GM12878 (cell line): Measurements from ENCODE around the gene SLC25A26. TPM values are rescaled to one million over a fixed set of nuclear protein-coding genes. Genes with fewer than 3 reads are reported as not detected.

ENCODE experiments used
- ATF3 ChIP-seq: IDR thresholded peaks from 2 replicates; pipeline ENCODE4 v1.6.1; 2011; ENCODE audit warnings: low read depth, mild to moderate bottlenecking, low read length, moderate library complexity, borderline replicate concordance; ENCODE audit errors: extremely low read depth
- ATF7 ChIP-seq: fragments of 450-650 bp; IDR thresholded peaks from 2 replicates; pipeline ENCODE4 v1.6.1; 2016; ENCODE audit warnings: low read depth, mild to moderate bottlenecking
- CEBPZ ChIP-seq: fragments of 150-350 bp; IDR thresholded peaks from 2 replicates; pipeline ENCODE4 v1.6.1; 2016; ENCODE audit warnings: low read depth, low read length
- ESRRA ChIP-seq: IDR thresholded peaks from 2 replicates; pipeline ENCODE4 v1.6.1; 2012; ENCODE audit warnings: mild to moderate bottlenecking, low read length, improper control_type of control experiment
- FOXK2 ChIP-seq: fragments of 450-650 bp; IDR thresholded peaks from 2 replicates; pipeline ENCODE4 v1.6.1; 2017; ENCODE audit warnings: mild to moderate bottlenecking, moderate library complexity
- JUND ChIP-seq: IDR thresholded peaks from 2 replicates; pipeline ENCODE4 v1.6.1; 2012; ENCODE audit warnings: low read depth, mild to moderate bottlenecking, low read length, improper control_type of control experiment, moderate library complexity
- RAD51 ChIP-seq: fragments of 450-650 bp; IDR thresholded peaks from 2 replicates; pipeline ENCODE4 v1.6.1; 2016; ENCODE audit warnings: moderate library complexity, mild to moderate bottlenecking, inconsistent platforms
- RB1 ChIP-seq: fragments of 450-650 bp; formaldehyde crosslinking; IDR thresholded peaks from 2 replicates; pipeline ENCODE4 v1.6.1; 2017; ENCODE audit warnings: mild to moderate bottlenecking, borderline replicate concordance
- RELB ChIP-seq: fragments of 450-650 bp; IDR thresholded peaks from 2 replicates; pipeline ENCODE4 v1.6.1; 2017; ENCODE audit warnings: low read depth, mild to moderate bottlenecking, moderate library complexity
- SIX5 ChIP-seq: IDR thresholded peaks from 2 replicates; pipeline ENCODE4 v1.6.1; 2011; ENCODE audit warnings: mild to moderate bottlenecking, low read depth, low read length, moderate library complexity; ENCODE audit not compliant: severe bottlenecking
- SMAD1 ChIP-seq: fragments of 450-650 bp; IDR thresholded peaks from 2 replicates; pipeline ENCODE4 v1.6.1; 2018; ENCODE audit warnings: mild to moderate bottlenecking, low read depth; ENCODE audit not compliant: partially characterized antibody
- TBL1XR1 ChIP-seq: IDR thresholded peaks from 2 replicates; pipeline ENCODE4 v1.6.1; 2012; ENCODE audit warnings: low read depth, low read length, improper control_type of control experiment
- USF2 ChIP-seq: IDR thresholded peaks from 2 replicates; pipeline ENCODE4 v1.6.1; 2011; ENCODE audit warnings: low read depth, low read length, improper control_type of control experiment, borderline replicate concordance
- ZNF217 ChIP-seq: fragments of 450-650 bp; IDR thresholded peaks from 2 replicates; pipeline ENCODE4 v1.6.1; 2017; ENCODE audit warnings: antibody characterized with exemption, mild to moderate bottlenecking
- ZNF622 ChIP-seq: fragments of 450-650 bp; IDR thresholded peaks from 2 replicates; pipeline ENCODE4 v1.6.1; 2017; ENCODE audit warnings: mild to moderate bottlenecking, inconsistent platforms
- polyA plus RNA-seq, 11 experiments: library from polyadenylated mRNA; depleted of rRNA in 4 of 11; unstranded in 6 of 11; stranded (reverse) in 5 of 11; fragments of >200 nt; fragmentation: Nextera tagmentation in 4 of 11; fragmentation: Illumina TruSeq in 1 of 11; extraction: Ambion mirVana in 4 of 11; extraction: Trizol in 1 of 11; gene quantifications; 1 replicate in 1 of 11; 2 replicates in 10 of 11; pipeline versions ENCODE4 v1.2.1 to v1.2.3, GENCODE V29; 2011 to 2016; ENCODE audit warnings: inconsistent platforms in 2 of 11, missing spikeins in 2 of 11, low read depth in 1 of 11
- total RNA-seq, 4 experiments: library from RNA; depleted of rRNA in 3 of 4; stranded (reverse); fragments of >200 nt in 3 of 4; fragmentation: Illumina TruSeq in 1 of 4; extraction: Trizol in 1 of 4; gene quantifications; 2 replicates each; pipeline versions ENCODE4 v1.2.1 to v1.2.3, GENCODE V29; 2013 to 2021
- TF ChIP-seq, protein P1 (sequence below): fragments of 450-650 bp; formaldehyde crosslinking; IDR thresholded peaks from 2 replicates; pipeline ENCODE4 v1.4.0; 2022; ENCODE audit warnings: mild to moderate bottlenecking, moderate library complexity
- TF ChIP-seq, protein P2 (sequence below): fragments of 450-650 bp; IDR thresholded peaks from 2 replicates; pipeline ENCODE4 v1.6.1; 2018; ENCODE audit warnings: mild to moderate bottlenecking, low read depth, moderate library complexity; ENCODE audit not compliant: partially characterized antibody

Gene SLC25A26
- total and polyA plus RNA-seq, 10 of the 15 experiments (the other 5 are each of a cell fraction or from before 2014, with no cell fraction given), result 14.6 to 49.7 (median 24.9) TPM

GRCh38 chr3:66394019-66394752 lies 173.4 kb downstream of the SLC25A26 start (continued):
- TF ChIP-seq CEBPZ, result no peak
- no peak for TF ChIP-seq ESRRA
- no peak for TF ChIP-seq ATF3
- TF ChIP-seq SMAD1, result no peak
- TF ChIP-seq ZNF217, result no peak
- no peak for TF ChIP-seq ZNF622
- TF ChIP-seq, protein P1, sequence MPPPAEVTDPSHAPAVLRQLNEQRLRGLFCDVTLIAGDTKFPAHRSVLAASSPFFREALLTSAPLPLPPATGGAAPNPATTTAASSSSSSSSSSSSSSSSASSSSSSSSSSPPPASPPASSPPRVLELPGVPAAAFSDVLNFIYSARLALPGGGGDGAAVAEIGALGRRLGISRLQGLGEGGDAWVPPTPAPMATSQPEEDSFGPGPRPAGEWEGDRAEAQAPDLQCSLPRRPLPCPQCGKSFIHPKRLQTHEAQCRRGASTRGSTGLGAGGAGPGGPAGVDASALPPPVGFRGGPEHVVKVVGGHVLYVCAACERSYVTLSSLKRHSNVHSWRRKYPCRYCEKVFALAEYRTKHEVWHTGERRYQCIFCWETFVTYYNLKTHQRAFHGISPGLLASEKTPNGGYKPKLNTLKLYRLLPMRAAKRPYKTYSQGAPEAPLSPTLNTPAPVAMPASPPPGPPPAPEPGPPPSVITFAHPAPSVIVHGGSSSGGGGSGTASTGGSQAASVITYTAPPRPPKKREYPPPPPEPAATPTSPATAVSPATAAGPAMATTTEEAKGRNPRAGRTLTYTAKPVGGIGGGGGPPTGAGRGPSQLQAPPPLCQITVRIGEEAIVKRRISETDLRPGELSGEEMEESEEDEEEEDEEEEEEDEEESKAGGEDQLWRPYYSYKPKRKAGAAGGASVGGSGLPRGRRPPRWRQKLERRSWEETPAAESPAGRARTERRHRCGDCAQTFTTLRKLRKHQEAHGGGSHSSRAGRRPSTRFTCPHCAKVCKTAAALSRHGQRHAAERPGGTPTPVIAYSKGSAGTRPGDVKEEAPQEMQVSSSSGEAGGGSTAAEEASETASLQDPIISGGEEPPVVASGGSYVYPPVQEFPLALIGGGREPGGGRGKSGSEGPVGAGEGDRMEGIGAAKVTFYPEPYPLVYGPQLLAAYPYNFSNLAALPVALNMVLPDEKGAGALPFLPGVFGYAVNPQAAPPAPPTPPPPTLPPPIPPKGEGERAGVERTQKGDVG (CRISPR knock-in tag), result no peak
- TF ChIP-seq RB1, result no peak
- TF ChIP-seq JUND, result no peak
- TF ChIP-seq, protein P2, sequence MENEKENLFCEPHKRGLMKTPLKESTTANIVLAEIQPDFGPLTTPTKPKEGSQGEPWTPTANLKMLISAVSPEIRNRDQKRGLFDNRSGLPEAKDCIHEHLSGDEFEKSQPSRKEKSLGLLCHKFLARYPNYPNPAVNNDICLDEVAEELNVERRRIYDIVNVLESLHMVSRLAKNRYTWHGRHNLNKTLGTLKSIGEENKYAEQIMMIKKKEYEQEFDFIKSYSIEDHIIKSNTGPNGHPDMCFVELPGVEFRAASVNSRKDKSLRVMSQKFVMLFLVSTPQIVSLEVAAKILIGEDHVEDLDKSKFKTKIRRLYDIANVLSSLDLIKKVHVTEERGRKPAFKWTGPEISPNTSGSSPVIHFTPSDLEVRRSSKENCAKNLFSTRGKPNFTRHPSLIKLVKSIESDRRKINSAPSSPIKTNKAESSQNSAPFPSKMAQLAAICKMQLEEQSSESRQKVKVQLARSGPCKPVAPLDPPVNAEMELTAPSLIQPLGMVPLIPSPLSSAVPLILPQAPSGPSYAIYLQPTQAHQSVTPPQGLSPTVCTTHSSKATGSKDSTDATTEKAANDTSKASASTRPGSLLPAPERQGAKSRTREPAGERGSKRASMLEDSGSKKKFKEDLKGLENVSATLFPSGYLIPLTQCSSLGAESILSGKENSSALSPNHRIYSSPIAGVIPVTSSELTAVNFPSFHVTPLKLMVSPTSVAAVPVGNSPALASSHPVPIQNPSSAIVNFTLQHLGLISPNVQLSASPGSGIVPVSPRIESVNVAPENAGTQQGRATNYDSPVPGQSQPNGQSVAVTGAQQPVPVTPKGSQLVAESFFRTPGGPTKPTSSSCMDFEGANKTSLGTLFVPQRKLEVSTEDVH, result no peak
- TF ChIP-seq FOXK2, result no peak
- no peak for TF ChIP-seq RAD51
- TF ChIP-seq RELB, result no peak
- no peak for TF ChIP-seq USF2
- TF ChIP-seq TBL1XR1, result no peak
- TF ChIP-seq SIX5, result no peak
- TF ChIP-seq ATF7, result 0 out of 2 replicates have a peak, but pooled peaks have one; percentile 21
